HG02981 (cell line): Measurements from ENCODE around the gene ZBTB12.

Source experiments
- ATAC-seq: cut with Tn5 transposase; IDR thresholded peaks from one replicate; pipeline ENCODE4 v1.9.1; 2021; ENCODE audit warnings: mild to moderate bottlenecking, moderate library complexity; ENCODE audit not compliant: unreplicated experiment

Gene ZBTB12

GRCh38 chr6:31897612-31898382 is 4.1 kb downstream of the ZBTB12 start, which contains the start of gene EHMT2:
Gene EHMT2 (minus strand): TSS chr6:31897698. CDS start chr6:31897677, 21 bp downstream.
- ATAC-seq, result peak; percentile 47

- peak; percentile 2 for ATAC-seq
Measured at GRCh38 chr6:31896856-31897611, 4.9 kb downstream of the ZBTB12 start.

DNA sequence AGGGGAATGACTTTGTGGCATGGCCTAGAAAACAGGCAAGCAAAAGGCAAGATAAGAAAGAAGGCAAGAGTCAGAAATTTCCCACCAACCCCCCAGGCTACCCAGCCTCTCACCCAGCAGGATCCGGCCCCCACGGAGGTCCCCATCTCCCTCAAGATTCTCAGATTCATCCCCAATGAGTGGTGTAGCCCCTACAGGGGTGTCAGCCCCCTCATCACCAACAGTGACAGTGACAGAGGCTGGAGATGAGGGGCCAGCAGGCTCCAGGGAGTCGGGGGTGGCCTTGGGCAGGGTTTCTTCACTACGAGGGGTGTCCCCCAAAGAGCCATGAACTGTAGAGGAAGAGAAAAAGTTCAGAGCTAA is 5.4 kb downstream of the ZBTB12 start:
- no peak for ATAC-seq

- no peak for ATAC-seq
Measured at GRCh38 chr6:31892821-31893220, 9.1 kb downstream of the ZBTB12 start.

GRCh38 chr6:31889331-31889972 is 12.4 kb downstream of the ZBTB12 start:
- no peak for ATAC-seq

GRCh38 chr6:31888276-31889258 is 13.3 kb downstream of the ZBTB12 start:
- ATAC-seq, result no peak

DNA sequence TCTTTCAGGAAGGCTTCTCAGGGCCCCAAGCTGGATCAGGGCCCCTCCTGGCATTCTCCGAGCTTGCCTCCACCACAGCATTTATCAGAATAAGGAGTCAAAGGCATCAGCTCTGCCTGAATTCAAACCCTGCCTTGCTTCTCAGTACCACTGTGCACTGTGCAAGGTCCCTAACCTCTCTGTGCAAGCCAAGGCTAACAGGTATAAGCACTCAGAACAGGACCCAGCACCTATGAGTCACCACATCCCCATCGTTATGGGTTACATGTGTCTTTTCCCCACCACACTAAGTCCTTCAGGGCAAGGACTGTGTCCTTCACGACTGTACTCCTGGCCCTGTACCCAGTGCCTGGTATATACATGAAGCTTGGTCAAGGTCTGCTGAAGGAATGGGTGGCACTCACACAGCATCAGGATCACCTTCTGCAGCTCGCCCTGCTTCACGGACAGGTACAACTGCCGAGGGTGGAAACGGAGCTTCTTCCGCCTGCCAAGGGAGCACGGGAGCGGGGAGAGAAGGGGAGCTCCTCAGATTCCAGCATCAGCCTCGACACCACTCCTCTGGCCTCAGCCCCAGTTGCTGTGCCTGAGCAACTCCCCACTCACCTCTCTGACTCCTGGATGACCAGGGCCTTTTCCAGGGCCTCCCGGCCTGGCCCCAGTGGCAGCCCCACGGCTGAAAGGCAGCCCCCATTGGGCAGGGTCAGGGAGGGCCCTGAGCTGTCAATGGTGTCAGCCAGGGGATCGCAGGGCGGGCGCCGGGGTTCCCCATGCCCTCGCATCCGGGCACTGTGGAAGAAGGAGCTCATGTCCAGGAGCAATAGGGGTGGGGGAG is 14.5 kb downstream of the ZBTB12 start:
- ATAC-seq, result no peak

- no peak for ATAC-seq
Measured at GRCh38 chr6:31886541-31886991, 15.3 kb downstream of the ZBTB12 start.

GRCh38 chr6:31884528-31885035 is 17.3 kb downstream of the ZBTB12 start:
- no peak for ATAC-seq

DNA sequence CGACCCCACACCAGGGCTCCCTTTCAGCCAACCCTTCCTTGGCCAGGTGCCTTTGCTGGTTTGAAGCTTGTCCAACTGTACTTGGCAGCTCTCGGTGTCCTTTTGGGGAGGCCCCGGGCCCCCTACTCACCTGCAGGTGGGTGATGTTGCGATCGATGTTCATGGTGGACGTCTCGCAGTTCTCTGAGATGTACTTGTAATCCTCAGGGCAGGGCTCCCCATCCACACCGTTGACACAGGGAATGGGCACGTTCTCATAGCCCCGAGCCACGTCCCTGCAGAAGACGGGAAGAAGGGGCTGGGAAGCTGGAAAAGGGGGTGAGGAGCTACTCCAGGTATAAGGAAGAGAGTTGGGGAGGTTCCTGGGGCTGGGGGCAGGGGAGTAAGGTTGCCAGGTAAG is 18.2 kb downstream of the ZBTB12 start:
- no peak for ATAC-seq

GRCh38 chr6:31882344-31882743 is 19.5 kb downstream of the ZBTB12 start:
- no peak for ATAC-seq

GRCh38 chr6:31881136-31881859 is 20.6 kb downstream of the ZBTB12 start:
- ATAC-seq, result no peak

GRCh38 chr6:31880616-31881015 is 21.3 kb downstream of the ZBTB12 start:
- ATAC-seq, result no peak

DNA sequence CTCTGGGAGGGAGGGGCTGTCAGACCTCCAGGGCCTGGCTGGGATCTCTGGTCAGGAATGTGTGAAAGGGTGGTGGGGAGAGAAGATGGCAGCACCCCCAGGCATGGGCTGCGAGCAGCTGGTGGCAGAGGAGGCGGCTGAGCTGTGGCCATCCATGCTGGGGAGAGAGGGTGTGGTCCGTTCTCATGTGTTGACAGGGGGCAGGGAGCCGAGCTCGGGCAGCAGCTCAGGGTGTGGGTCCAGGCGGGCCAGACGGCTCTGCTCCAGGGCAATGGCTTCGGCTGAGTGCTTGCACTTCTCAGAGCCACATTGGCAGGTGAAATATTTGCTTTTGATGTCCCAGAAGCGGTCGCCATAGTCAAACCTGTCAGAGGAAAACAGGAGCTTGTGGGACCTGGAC is 22.0 kb downstream of the ZBTB12 start:
- no peak for ATAC-seq

- no peak for ATAC-seq
Measured at GRCh38 chr6:31879143-31879542, 22.7 kb downstream of the ZBTB12 start.

- no peak for ATAC-seq
Measured at GRCh38 chr6:31878726-31879125, 23.2 kb downstream of the ZBTB12 start, which contains the start of gene SLC44A4. Gene SLC44A4 (minus strand): TSS chr6:31878997. CDS start chr6:31878980, 17 bp downstream.

- ATAC-seq, result no peak
Measured at GRCh38 chr6:31878222-31878621, 23.7 kb downstream of the ZBTB12 start.

- ATAC-seq, result no peak
Measured at GRCh38 chr6:31877651-31878161, 24.2 kb downstream of the ZBTB12 start.
